Lower leg skin (tissue), 3 donors: Measurements from ENCODE around the gene UTY.

Experiments used
- POLR2A ChIP-seq, 2 donors: fragments of 450-650 bp; IDR thresholded peaks; one replicate each; pipeline ENCODE4 v1.6.1; 2016 to 2017; ENCODE audit warnings: antibody characterized with exemption in 2 of 2, mild to moderate bottlenecking in 1 of 2, moderate library complexity in 1 of 2
- TF ChIP-seq, protein P1 (sequence below), 3 donors: fragments of 450-650 bp; IDR thresholded peaks; one replicate each; pipeline ENCODE4 v1.5.1; 2016; ENCODE audit warnings: antibody characterized with exemption in 3 of 3, mild to moderate bottlenecking in 3 of 3, moderate library complexity in 2 of 3

- no peak for TF ChIP-seq POLR2A (IDR thresholded peaks at IDR 0.05)
- TF ChIP-seq, protein P1, sequence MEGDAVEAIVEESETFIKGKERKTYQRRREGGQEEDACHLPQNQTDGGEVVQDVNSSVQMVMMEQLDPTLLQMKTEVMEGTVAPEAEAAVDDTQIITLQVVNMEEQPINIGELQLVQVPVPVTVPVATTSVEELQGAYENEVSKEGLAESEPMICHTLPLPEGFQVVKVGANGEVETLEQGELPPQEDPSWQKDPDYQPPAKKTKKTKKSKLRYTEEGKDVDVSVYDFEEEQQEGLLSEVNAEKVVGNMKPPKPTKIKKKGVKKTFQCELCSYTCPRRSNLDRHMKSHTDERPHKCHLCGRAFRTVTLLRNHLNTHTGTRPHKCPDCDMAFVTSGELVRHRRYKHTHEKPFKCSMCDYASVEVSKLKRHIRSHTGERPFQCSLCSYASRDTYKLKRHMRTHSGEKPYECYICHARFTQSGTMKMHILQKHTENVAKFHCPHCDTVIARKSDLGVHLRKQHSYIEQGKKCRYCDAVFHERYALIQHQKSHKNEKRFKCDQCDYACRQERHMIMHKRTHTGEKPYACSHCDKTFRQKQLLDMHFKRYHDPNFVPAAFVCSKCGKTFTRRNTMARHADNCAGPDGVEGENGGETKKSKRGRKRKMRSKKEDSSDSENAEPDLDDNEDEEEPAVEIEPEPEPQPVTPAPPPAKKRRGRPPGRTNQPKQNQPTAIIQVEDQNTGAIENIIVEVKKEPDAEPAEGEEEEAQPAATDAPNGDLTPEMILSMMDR (IDR thresholded peaks at IDR 0.05) = no peak
Measured at GRCh38 chrY:13415556-13415955, 64.3 kb downstream of the UTY start.
